Transverse colon (tissue), 3 donors: ENCODE data around the gene INO80E.

ENCODE experiments used
- CTCF ChIP-seq, 5 experiments: fragments of 200-600 bp in 3 of 5; fragments of 450-650 bp in 2 of 5; sonication (generic) in 3 of 5; IDR thresholded peaks; 1 replicate in 2 of 5; 2 replicates in 3 of 5; pipeline ENCODE4 v1.5.1; 2016 to 2017; ENCODE audit warnings: antibody characterized with exemption in 5 of 5, inconsistent platforms in 3 of 5, mild to moderate bottlenecking in 2 of 5, moderate library complexity in 1 of 5
- POLR2A ChIP-seq: fragments of 450-650 bp; IDR thresholded peaks from one replicate; pipeline ENCODE4 v1.6.1; 2016; ENCODE audit warnings: antibody characterized with exemption, mild to moderate bottlenecking, moderate library complexity

GRCh38 chr16:29982560-29983419, 13.3 kb upstream of the INO80E start:
- TF ChIP-seq CTCF (IDR thresholded peaks at IDR 0.05) (no peak), POLR2A (no peak)
